ENCODE data around the gene SLC39A3. TPM values are rescaled to one million over a fixed set of nuclear protein-coding genes. Genes with fewer than 3 reads are reported as not detected.
A peak's percentile ranks its signal among the peaks of the same experiment; 100 is the strongest.

Gene SLC39A3
- total RNA-seq, 1 experiment from 2014 or later: 67.6 TPM

DNA sequence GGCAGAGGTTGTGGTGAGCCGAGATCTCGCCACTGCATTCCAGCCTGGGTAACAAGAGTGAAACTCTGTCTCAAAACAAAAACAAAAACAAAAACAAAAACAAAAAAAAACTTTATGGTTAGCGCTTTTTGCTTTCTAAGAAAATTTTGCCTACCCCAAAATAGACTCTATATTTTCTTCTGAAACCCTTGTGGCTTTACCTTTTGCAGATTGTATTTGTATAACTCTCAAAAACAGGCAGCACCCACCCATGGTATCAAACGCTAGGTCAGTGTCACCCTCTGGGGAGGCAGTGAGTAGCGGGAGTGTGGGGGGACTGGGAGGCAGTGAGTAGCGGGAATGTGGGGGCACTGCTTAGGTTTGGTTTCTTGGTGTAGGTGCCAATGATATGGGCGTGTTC, 7.5 kb upstream of the SLC39A3 start:
- Histone ChIP-seq H3K27ac (no peak overlapping the region), H3K4me1 (replicated peaks) (no peaks in the 10 kb centered on the region), H3K36me3 (no peaks in the 10 kb centered on the region), H3K9me3 (replicated peaks) (no peaks in the 10 kb centered on the region), H3K4me3 (no peak overlapping the region), H3K27me3 (replicated peaks) (peaks cover 11% of the 10 kb centered on the region)
- DNase-seq (ENCODE audit: low read depth in 1 of 2, low spot score in 2 of 2): no peak

DNA sequence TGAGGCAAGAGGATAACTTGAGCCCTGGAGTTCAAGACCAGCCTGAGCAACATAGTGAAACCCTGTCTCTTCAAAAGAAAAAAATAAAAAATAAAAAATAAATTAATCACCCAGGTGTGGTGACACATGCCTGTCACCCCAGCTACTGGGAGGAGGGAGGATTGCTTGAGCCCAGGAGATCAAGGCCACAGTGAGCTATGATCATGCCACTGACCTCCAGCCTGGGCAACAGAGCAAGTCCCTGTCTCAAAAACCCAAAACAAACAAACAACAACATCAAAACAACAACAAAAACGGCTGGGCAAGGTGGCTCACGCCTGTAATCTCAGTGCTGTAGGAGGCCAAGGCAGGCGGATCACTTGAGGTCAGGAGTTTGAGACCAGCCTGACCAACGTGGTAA, 4.3 kb upstream of the SLC39A3 start:
- H3K9me3 ChIP-seq (replicated peaks): no peaks in the 10 kb centered on the region
- DNase-seq (ENCODE audit: low read depth in 1 of 2, low spot score in 2 of 2): no peak
- H3K4me3 ChIP-seq: no peak overlapping the region
- no peaks in the 10 kb centered on the region for H3K36me3 ChIP-seq
- H3K27ac ChIP-seq: no peak overlapping the region
- peaks cover 11% of the 10 kb centered on the region for H3K27me3 ChIP-seq (replicated peaks)
- 0 out of 2 replicates have a peak, but pooled peaks cover 2% of the 10 kb centered on the region for H3K4me1 ChIP-seq (replicated peaks)

DNA sequence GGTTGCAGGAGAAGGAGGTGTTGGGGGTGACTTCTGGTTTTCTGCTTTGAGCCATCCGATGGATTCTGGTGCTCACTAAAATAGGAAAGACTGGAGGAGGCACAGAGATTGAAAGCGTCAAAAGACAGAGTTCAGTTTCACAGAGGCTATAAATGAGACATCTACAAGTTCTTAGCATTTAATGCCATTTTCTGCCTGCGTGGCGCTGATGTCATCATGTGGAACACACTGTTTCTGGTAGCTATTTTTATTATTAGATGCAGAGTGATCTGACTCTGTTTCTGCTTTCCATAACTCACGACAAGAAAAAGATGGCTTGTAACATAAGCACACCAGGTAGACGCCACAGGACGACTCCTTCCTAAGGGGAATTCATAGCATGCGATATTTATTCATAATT, 3.3 kb upstream of the SLC39A3 start:
- Histone ChIP-seq H3K4me3 (no peak overlapping the region), H3K4me1 (replicated peaks) (0 out of 2 replicates have a peak, but pooled peaks cover 3% of the 10 kb centered on the region), H3K36me3 (no peaks in the 10 kb centered on the region), H3K27me3 (replicated peaks) (peaks cover 11% of the 10 kb centered on the region), H3K9me3 (replicated peaks) (no peaks in the 10 kb centered on the region), H3K27ac (no peak overlapping the region)
- DNase-seq (ENCODE audit: low read depth in 1 of 2, low spot score in 2 of 2): no peak

- 0 out of 2 replicates have a peak, but pooled peaks cover 3% of the 10 kb centered on the region for H3K4me1 ChIP-seq (replicated peaks)
- H3K9me3 ChIP-seq (replicated peaks): no peaks in the 10 kb centered on the region; the same call in 1 of the 2 replicates
- DNase-seq (ENCODE audit: low read depth in 1 of 2, low spot score in 2 of 2): no peak
- peak overlapping the region; percentile 64; the same call in 1 of the 2 replicates for H3K4me3 ChIP-seq
- H3K27ac ChIP-seq: no peak overlapping the region
- H3K27me3 ChIP-seq (replicated peaks): peaks cover 7% of the 10 kb centered on the region
- H3K36me3 ChIP-seq: peaks cover 18% of the 10 kb centered on the region
These were observed 468 bp upstream of the SLC39A3 start for GRCh38 chr19:2740314-2740656.

DNA sequence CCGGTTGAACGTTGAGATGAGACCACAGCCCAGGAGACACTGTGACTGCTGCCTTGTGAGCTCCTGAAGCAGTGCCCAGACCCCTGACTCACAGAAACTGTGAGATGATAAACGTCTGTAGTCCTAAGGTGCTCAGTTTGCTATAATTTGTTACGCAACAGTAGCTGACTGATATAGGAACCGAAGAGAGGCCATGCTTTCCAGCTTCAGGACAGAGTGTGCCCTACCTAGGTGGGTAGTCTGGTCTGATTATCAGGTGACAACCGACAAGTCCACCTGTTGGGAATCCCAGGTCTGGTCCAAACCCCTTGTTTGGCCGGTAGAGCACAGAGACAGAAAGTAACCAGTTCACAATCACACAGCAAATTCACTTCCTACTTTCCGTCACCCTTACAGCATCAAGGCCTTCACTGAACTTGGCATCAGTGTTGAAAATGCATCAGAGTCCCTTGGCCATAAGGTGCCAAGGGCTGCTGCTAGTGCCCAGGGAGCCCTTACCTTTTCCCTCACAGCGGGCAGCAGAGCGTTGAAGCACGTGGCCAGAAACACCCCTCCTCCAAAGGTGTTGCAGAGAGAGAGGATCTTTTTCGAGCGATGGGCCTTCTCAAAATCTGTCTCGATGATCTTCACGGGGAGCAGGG, 3.1 kb downstream of the SLC39A3 start:
- Histone ChIP-seq H3K4me1 (replicated peaks) (0 out of 2 replicates have a peak, but pooled peaks cover 3% of the 10 kb centered on the region), H3K36me3 (peaks cover 33% of the 10 kb centered on the region), H3K4me3 (no peak overlapping the region), H3K27ac (no peak overlapping the region), H3K27me3 (replicated peaks) (no peaks in the 10 kb centered on the region), H3K9me3 (replicated peaks) (no peaks in the 10 kb centered on the region; the same call in 1 of the 2 replicates)
- no peak for DNase-seq (ENCODE audit: low read depth in 1 of 2, low spot score in 2 of 2)

DNA sequence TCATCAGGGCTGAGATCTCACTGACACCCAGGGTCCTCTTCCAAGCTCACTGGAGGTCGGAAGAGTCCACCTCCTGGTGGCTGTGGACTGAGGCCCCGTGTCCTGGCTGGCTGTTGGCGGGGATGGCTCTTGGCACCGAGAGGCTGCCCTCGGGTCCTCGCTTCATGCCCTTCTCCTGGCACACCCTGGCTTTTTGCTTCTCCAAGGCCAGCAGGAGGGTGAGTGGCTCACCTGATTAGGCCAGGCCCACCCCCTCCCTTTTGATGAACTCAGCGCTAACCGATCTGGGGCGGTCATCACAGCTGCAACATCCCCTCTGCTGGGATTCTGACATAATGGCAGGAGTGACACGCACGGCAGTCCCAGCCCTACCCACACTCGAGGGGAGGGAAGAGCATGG, 4.4 kb downstream of the SLC39A3 start:
- no peak overlapping the region for H3K27ac ChIP-seq
- H3K4me3 ChIP-seq: no peak overlapping the region
- no peaks in the 10 kb centered on the region; the same call in 1 of the 2 replicates for H3K9me3 ChIP-seq (replicated peaks)
- peaks cover 33% of the 10 kb centered on the region for H3K36me3 ChIP-seq
- no peak for DNase-seq (ENCODE audit: low read depth in 1 of 2, low spot score in 2 of 2)
- no peaks in the 10 kb centered on the region for H3K27me3 ChIP-seq (replicated peaks)
- H3K4me1 ChIP-seq (replicated peaks): 0 out of 2 replicates have a peak, but pooled peaks cover 3% of the 10 kb centered on the region

DNA sequence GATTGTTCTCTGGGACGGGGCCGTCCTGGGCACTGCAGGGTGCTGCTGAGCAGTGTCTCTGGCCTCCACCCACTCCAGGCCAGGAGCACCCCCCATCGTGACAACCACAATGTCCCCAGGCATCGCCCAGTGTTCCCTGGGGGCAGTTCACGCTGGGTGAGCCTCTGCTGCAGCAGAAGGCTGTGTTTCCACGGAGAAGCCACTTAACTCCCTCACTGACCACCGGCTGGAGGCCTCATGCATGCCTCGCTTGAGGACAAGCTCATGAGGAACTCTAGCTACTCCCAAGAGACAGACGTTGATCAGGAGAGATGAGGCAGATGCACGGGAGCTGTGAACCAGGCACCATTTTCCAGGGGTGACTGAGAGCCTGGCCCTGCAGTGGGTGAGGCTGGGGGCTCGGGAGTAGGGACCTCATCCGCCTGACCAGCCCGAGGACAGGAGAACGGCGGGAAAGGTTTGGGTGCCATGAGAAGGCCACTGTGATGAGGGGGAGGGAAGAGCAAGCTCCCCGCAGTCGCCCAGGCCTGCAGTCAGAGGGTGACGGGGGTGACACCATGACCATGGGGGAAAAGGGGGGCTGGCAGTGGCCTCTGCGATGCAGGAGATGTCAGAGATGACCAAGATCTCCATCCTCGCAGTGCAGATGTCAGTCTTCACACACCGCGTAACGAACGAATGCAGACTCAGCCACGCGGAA, 5.1 kb downstream of the SLC39A3 start:
- Histone ChIP-seq H3K4me3 (no peak overlapping the region), H3K27me3 (replicated peaks) (no peaks in the 10 kb centered on the region), H3K4me1 (replicated peaks) (0 out of 2 replicates have a peak, but pooled peaks cover 3% of the 10 kb centered on the region), H3K27ac (no peak overlapping the region), H3K9me3 (replicated peaks) (no peaks in the 10 kb centered on the region; the same call in 1 of the 2 replicates), H3K36me3 (peaks cover 33% of the 10 kb centered on the region)
- no peak for DNase-seq (ENCODE audit: low read depth in 1 of 2, low spot score in 2 of 2)

- Histone ChIP-seq H3K27me3 (replicated peaks) (peaks cover 1% of the 10 kb centered on the region; the same call in 1 of the 2 replicates), H3K27ac (no peak overlapping the region), H3K9me3 (replicated peaks) (no peaks in the 10 kb centered on the region; the same call in 1 of the 2 replicates), H3K4me1 (replicated peaks) (0 out of 2 replicates have a peak, but pooled peaks cover under 1% of the 10 kb centered on the region), H3K4me3 (no peak overlapping the region), H3K36me3 (peaks cover 33% of the 10 kb centered on the region)
- peak in 1 of 2 experiments; percentile 41 for DNase-seq (ENCODE audit: low read depth in 1 of 2, low spot score in 2 of 2)
These were observed 5.8 kb downstream of the SLC39A3 start for GRCh38 chr19:2733930-2734588.

DNA sequence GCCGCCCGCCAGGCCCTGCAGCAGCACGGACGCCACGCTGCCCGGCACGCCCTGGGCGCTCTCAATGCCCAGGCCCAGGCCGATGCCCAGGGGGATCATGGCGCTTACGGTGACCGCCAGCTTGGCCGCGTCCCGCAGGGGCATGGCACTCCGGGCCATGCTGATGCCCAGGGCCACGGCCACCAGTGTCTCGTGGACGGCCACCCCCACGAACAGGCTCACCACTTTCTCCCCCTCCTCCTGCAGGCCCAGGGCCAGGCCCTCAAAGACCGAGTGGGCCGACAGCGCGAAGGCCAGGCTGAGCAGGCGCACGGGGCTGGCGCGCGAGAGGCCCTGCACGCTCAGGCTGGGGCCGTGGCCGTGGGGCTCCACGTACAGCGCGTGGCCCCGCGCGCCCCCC, 6.9 kb downstream of the SLC39A3 start:
- no peak overlapping the region for H3K27ac ChIP-seq
- no peaks in the 10 kb centered on the region for H3K4me1 ChIP-seq (replicated peaks)
- DNase-seq (ENCODE audit: low read depth in 1 of 2, low spot score in 2 of 2): no peak
- H3K36me3 ChIP-seq: peaks cover 33% of the 10 kb centered on the region
- H3K27me3 ChIP-seq (replicated peaks): peaks cover 13% of the 10 kb centered on the region
- no peaks in the 10 kb centered on the region; the same call in 1 of the 2 replicates for H3K9me3 ChIP-seq (replicated peaks)
- H3K4me3 ChIP-seq: no peak overlapping the region

DNA sequence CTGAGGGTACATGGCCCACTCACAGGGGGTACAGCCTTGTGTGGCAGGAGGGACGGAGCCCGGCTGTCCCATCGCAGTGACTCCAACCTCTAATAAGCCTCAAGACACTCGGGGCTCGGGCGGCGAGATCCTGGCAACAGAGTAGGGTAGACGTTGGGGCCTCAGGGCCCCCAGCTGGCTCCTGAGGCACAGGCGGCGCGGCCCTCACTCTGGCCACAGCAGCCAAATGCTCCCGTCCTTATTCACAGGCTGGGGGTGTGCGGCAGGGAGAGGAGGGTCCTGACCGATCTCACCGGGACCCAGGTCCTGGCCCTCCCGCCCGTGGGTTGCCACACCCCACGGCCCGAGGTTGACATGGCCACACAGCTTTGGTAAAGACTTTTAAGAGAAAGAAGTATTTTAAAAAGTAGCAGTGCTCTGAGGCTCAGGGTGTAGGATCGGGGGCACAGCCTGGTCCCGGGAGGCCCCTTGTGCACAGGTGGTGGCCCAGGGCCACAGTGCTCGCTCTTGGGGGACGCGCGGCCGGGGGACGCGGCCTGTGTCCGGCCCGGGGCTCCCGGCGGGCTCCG, 7.6 kb downstream of the SLC39A3 start:
- H3K27me3 ChIP-seq (replicated peaks): peaks cover 20% of the 10 kb centered on the region
- no peaks in the 10 kb centered on the region; the same call in 1 of the 2 replicates for H3K9me3 ChIP-seq (replicated peaks)
- H3K27ac ChIP-seq: no peak overlapping the region
- H3K4me3 ChIP-seq: no peak overlapping the region
- DNase-seq (ENCODE audit: low read depth in 1 of 2, low spot score in 2 of 2): no peak
- no peaks in the 10 kb centered on the region for H3K4me1 ChIP-seq (replicated peaks)
- peaks cover 33% of the 10 kb centered on the region for H3K36me3 ChIP-seq

DNA sequence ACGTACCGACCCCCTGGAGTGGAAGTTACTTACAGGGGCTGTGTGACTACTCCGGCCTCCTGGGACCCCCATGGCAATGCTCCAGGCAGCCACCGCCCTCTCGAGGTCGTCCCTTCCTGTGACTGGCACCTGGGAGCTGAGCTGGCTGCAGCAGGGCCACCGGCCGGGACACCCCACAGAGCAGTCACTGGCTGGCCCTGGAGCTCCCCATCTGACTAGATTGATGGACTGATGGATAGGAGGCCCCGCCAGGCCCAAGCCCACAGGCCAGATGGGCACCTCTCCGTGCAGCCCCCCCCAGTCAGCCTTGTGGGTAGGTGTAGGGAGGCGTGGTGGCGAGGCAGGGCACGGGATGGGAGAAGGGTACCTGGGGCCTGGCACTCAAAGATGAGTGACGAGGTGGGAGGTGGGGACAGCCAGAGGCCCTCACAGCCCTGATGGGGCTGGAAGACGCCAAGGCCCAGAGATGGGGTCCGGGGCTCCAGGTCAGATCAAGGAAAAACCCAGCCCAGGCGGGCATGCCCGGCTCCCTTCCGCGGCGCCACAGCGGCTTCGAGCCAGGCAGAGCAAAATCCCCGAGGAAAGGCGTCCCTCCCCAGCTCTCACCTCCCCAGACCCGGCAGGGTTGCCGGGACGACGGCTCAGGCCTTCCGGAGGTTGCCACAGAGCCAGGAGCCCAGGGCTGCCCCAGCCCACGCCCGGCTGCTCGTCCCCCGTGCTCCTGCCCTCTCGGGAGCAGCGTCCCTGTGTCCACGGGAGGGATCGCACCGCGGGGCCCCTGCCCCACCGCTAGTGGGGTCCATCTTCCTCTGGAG, 8.4 kb downstream of the SLC39A3 start:
- Histone ChIP-seq H3K9me3 (replicated peaks) (no peaks in the 10 kb centered on the region; the same call in 1 of the 2 replicates), H3K36me3 (peaks cover 25% of the 10 kb centered on the region), H3K4me1 (replicated peaks) (no peaks in the 10 kb centered on the region), H3K4me3 (no peak overlapping the region), H3K27ac (no peak overlapping the region), H3K27me3 (replicated peaks) (peaks cover 28% of the 10 kb centered on the region)
- DNase-seq (ENCODE audit: low read depth in 1 of 2, low spot score in 2 of 2): no peak

DNA sequence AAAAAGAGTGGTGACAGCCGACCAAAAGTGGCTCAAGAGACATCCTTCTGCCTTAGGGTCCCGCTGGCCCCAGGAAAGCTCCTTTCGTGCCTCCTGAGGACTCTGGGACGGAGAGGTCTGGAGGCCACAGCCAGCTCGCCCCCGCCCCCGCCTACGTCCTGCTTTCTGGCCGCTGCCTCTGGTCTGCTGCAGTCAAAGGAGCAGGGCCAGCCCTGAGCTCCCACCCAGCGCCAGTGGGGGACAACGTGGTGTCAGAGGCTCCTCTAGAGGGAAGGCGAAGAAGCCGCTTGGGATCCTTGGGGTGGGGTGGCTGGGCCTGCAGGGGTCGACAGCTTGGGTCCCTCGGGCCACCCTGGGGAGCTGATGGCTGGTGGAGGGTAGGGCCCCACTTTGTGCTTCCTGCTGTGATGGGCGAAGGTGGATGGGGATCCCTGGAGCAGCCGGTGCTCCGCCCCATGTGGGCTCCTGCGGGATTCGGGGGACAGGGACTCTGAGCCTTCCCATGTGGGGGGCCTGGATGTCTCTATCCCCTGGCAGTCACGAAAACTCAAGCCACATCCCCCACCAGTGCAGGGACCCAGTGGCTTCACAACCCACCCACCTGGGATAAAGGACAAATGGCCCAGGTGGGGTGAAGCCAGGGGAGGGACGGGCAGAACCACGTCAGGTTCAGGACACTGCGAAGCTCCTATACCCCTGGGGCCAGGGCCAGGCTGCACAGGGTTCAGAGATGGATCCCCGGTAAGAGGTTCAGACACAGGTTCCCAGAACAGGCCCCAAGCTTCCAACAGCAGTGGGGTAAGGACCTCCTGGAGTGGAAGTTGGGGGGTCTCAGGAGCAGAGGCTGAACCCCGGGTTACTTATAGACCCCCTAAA, 9.6 kb downstream of the SLC39A3 start:
- Histone ChIP-seq H3K4me3 (no peak overlapping the region), H3K4me1 (replicated peaks) (no peaks in the 10 kb centered on the region), H3K27me3 (replicated peaks) (peaks cover 33% of the 10 kb centered on the region), H3K36me3 (peaks cover 13% of the 10 kb centered on the region), H3K27ac (no peak overlapping the region), H3K9me3 (replicated peaks) (no peaks in the 10 kb centered on the region)
- peak in 1 of 2 experiments; percentile 43 for DNase-seq (ENCODE audit: low read depth in 1 of 2, low spot score in 2 of 2)
